GM19395 (cell line): Measurements from ENCODE around the gene C1orf94.

ENCODE experiments used
- ATAC-seq: cut with Tn5 transposase; IDR thresholded peaks from one replicate; pipeline ENCODE4 v1.9.1; 2021; ENCODE audit warnings: mild to moderate bottlenecking, moderate library complexity; ENCODE audit not compliant: unreplicated experiment

Gene C1orf94

DNA sequence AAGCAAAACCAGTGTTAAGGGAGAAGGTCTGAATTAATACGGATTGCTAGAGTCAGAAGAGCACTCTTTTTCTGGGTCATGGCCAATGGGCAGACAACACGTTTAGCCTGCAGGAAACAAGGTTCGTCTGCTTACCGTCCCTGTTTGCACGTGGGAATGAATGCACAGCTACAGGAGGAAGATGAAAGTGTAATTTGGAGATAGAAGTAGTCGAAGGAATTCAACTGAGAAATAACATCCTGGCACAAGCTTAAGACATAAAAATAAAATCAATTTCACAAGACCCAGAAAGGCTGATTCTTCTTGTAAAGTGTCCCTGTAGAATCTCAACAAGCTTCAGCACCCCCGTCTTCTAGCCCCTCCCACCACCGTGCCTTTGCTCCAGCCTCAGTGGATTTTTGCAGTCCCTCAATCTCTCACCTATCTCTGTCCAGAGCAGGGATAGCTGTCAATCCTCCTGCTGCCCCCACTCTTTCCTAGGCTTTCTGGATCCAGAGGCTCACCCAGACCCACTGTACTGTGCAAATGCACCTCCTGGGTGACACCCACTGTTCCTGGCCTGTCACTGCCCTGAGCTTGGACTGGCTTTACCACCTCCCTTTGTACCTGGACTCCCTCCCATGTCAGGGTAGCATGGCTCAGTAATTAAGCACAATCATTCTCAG lies 60.6 kb downstream of the C1orf94 start:
- ATAC-seq = no peak

DNA sequence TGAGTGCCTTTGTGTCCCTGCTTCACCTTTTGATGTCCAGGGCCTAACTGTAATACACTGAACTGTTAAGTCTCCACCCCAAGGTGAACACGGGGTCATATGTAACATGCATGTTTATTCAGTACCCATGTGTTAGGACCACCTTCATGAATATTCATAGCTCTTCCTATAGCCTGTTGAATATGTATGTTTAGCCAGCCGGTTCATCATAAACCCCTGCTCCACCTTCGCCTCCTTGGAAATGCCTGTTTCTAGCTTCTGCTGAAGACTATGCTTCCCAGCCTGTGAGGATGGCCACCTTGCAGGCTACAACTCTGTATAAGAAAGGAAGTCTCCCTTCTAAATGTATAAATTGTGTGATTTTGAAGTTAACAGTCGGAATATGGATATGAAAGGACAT lies 69.3 kb downstream of the C1orf94 start:
- ATAC-seq = no peak

DNA sequence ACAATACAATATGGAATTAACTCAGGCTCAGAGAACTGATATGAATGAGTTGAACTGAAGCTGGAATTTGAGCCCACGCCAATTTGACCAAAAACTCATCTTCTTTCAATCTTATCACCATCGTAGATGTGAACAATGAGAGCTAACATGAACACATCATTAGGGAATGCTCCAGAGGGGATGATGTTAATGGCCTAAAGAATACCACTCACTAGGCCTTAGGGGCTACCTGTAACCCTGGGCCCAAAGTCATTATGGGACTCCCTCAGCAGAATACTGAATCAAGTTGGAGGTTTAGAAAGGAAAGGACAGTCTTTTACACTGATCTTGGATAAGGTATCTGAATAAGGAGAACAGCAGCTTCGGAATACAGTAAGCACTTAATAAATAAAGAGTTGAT lies 73.6 kb downstream of the C1orf94 start:
- ATAC-seq = no peak

DNA sequence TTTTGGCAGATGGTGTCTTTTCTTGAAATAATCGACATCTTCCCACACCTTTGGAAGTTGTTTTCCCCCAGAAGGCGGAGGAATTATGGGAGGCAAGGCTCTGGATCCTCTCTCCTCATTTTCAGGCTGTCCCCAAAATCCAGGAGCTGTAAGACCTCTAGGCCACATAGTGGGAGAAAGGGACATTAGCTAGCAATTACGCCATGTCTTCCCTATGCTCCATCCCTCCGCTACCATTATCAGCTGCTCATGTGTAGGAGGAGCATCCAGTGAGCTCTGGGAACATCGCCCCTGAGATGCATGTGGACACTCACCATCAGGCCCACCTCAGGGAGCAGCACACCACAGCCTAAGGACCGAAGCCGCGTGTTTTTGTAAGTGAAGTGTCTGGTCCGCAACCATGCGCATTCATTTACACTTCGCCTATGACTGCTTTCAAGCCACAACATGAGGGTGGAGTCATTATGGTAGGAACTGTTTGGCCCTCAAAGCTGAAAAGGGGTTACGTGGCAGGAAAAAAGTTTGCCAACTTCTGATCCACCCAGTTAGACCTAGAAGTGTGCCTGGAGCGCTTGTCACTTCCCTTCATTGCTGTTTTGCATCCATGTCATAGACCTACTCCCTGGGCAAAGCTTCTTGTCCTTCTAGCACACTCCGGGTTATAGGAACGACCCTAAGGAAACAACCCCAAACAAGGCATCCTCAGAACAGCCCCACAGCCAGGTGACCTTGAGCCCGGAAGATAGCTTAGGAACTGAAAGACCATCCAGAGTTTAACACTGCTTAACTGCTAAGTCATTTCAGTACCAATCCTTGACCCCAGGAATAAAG lies 85.5 kb downstream of the C1orf94 start:
- ATAC-seq = no peak

DNA sequence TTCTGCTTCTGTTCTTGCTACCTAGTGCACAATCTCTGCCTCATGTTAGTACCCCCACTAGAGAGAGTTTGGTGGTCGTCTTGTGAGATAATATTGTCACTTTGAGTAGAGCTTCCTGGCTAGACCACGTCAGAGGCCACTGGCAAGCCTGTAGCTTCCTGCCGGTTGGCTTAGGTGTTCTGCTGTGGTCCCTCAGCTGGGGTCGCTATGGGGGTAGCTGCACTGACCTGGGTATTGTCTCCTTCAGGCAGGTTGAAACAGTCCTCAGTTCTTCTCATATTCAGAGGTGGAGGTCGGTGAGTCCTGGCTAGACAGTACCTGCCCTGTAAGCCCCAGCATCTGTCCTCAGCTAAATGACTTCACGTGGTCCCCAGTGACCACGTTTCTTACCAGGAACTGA lies 86.2 kb downstream of the C1orf94 start:
- ATAC-seq = no peak

DNA sequence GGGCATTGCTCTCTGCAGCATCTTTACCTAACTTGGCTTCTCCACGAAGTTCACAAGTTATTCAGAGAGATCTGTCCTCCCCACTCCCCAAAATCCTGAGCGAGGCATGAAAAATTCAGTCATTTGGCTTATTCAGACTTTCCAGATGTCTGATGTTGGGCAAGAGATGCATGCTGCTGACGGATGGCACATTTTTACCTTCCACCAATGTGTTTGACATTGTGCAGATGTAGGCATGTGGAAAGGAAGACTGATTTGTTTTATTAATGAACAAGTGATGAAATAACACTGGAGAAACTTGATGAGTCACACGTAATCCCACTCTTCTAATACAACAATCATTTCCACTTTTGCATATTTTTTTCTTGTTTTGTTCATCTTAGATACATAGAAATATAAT lies 86.7 kb downstream of the C1orf94 start:
- ATAC-seq = no peak

DNA sequence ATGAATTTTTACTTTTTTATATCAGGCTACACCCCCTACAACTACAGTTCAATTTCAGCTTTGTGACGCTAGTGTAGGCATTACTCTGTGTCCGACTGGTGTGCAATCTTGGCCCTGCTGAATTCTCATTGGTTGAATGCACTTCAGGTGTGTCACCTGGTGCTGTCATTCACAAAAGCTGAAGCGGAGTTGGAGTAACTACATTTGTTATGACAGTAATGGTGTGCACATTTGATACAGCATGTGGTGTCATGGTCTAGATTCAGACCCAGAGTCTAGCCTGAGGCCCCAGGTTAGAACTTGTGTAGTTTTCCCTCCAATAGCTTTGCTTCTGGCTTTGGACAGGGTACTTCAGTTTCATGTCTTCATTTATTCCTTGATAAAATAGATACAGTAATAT lies 88.7 kb downstream of the C1orf94 start:
- ATAC-seq = no peak

DNA sequence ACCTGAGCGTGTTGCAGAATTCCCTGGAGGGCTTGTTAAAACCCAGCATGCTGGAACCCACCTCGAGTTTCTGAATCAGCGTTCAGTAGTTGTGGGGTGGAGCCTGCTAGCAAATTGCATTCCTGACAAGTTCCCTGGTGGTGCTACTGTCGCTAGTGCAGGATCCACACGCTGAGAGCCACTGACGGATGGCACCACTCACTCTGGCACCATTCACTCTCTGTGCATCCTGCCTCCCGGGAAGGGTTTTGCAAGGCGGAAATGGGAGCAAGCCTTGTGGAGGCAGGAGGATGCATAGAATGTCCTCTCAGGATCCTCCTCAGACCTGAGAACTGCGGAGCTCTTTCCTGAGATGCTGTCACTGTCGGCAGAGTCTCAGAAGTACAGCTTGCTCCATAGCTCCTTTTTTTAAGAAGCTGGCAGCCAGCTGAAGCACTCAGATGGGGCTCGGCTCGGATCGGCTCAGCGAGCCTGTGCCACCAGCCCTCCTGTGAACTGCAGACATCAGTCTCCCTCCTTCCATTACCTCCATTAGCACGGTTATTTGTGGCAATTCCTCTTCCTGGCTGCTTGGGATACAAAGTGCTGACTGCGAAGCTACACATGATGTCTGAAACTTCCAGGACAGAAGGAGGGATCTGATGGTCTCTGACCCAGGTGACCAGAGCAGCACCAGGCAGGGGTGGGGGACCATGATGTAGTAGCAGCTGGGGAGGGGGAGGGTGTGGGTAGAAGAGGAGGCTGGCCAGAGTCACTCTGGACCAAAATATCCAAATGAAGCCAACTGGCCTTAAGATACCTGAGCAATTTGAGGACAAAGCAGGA lies 89.6 kb downstream of the C1orf94 start:
- no peak for ATAC-seq

DNA sequence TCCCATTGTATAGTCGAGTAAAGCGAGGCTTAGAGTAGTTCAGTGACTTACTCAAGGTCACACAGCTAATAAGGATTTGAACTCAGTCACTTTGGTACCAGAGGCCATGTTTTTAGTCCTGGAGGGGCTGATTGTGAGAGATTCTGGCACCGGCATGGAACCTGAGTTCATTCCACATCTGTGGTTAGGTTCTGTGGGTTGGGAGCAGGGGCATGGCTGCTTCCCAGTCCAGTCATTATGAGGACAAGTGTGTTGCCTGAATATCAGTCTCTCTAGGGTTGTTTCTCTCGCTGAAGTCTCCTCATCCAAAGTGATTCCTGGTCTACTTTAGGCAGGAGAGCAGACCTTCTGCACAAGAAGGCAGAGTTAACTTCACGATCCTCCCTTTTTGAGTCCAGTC lies 90.6 kb downstream of the C1orf94 start:
- no peak for ATAC-seq

DNA sequence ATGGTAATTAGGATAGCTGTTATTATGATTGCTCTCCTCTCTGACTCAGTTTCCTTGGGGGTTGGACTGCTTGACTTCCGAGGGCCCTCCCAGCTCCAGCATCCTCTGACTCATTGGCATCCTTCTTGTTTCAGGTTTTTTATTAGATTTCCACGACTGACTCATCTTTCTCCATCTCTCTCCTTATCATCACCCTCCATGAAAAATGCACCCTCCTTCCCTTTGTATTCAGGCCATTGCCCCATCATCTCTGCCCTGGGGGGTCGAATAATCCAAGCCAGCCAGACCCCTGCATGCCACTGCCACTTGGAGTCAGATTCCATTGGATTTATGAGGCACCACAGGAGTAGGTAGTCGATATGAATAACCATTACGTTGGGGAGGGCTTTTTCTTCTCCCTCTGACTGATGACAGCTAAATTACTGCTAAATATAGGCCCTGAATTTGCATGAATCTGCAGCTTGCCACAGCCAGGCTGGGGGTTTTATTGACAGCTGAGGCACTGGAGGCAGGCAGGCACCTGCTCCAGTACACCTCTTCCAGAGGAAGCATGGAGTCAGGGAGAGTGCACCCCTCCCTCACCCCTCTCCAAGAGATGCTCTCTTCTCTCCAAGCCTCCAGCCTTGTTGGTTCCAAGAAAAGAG lies 91.7 kb downstream of the C1orf94 start:
- ATAC-seq = no peak
